HG03175 (cell line): ENCODE data around the gene TCF4.

Source experiments
- ATAC-seq: cut with Tn5 transposase; IDR thresholded peaks from one replicate; pipeline ENCODE4 v1.9.1; 2021; ENCODE audit warnings: mild to moderate bottlenecking, moderate library complexity; ENCODE audit not compliant: unreplicated experiment

TCF4 gene

GRCh38 chr18:55220523-55220922, 367.5 kb downstream of the TCF4 start:
- peak; percentile 72 for ATAC-seq

- no peak for ATAC-seq
Observed at GRCh38 chr18:55219823-55220222, 368.2 kb downstream of the TCF4 start.

- no peak for ATAC-seq
Observed at GRCh38 chr18:55219059-55219458, 368.9 kb downstream of the TCF4 start.

GRCh38 chr18:55214969-55215368, 373.0 kb downstream of the TCF4 start:
- ATAC-seq: no peak

GRCh38 chr18:55214534-55214933, 373.5 kb downstream of the TCF4 start:
- ATAC-seq: no peak

GRCh38 chr18:55213586-55213985, 374.4 kb downstream of the TCF4 start:
- no peak for ATAC-seq

GRCh38 chr18:55206927-55207326, 381.1 kb downstream of the TCF4 start:
- no peak for ATAC-seq

- ATAC-seq: no peak
Observed at GRCh38 chr18:55202232-55202917, 385.6 kb downstream of the TCF4 start.

- ATAC-seq: no peak
Observed at GRCh38 chr18:55199291-55199963, 388.6 kb downstream of the TCF4 start.

- ATAC-seq: no peak
Observed at GRCh38 chr18:55195863-55196262, 392.1 kb downstream of the TCF4 start.

GRCh38 chr18:55189972-55190371, 398.0 kb downstream of the TCF4 start:
- ATAC-seq: no peak

GRCh38 chr18:55186588-55186987, 401.4 kb downstream of the TCF4 start:
- no peak for ATAC-seq

GRCh38 chr18:55185391-55185790, 402.6 kb downstream of the TCF4 start:
- ATAC-seq: no peak

GRCh38 chr18:55179835-55180234, 408.2 kb downstream of the TCF4 start:
- no peak for ATAC-seq

- no peak for ATAC-seq
Observed at GRCh38 chr18:55179425-55179824, 408.6 kb downstream of the TCF4 start.

- ATAC-seq: no peak
Observed at GRCh38 chr18:55173291-55173690, 414.7 kb downstream of the TCF4 start.
